ENCODE data around the gene NCK1.

- TF ChIP-seq CTCF (IDR thresholded peaks at IDR 0.05) (no peak), POLR2AphosphoS5 (IDR thresholded peaks at IDR 0.05) (no peak), POLR2A (IDR thresholded peaks at IDR 0.05) (no peak), EP300 (IDR thresholded peaks at IDR 0.05) (no peak)
These were observed 127.9 kb downstream of the NCK1 start for GRCh38 chr3:136989781-136990524.

Data from gastroesophageal sphincter (tissue), 3 donors.